HFF-Myc (cell line): ENCODE data around the gene RNF113B.
A peak's percentile ranks its signal among the peaks of the same experiment; 100 is the strongest.

Source experiments
- DNase-seq: peaks from one replicate; pipeline ENCODE4 v3.0.0-alpha.2; 2011; ENCODE audit warnings: low read depth; ENCODE audit errors: extremely low read depth
- H3K4me3 ChIP-seq: replicated peaks from 2 replicates; pipeline ENCODE4 v1.5.1; 2011; ENCODE audit warnings: low read depth, mild to moderate bottlenecking, control low read depth, low read length
- CTCF ChIP-seq: IDR thresholded peaks from 2 replicates; pipeline ENCODE4 v1.5.1; 2012; ENCODE audit warnings: mild to moderate bottlenecking, low read depth, low read length, control low read depth; ENCODE audit errors: missing control alignments

The RNF113B gene

GRCh38 chr13:98215508-98215907 is 38.4 kb upstream of the RNF113B start:
- TF ChIP-seq CTCF = no peak

GRCh38 chr13:98214707-98215106 is 37.6 kb upstream of the RNF113B start:
- no peak for TF ChIP-seq CTCF
- no peak overlapping the region for H3K4me3 ChIP-seq
- DNase-seq = no peak

More at GRCh38 chr13:98215508-98215907, 38.4 kb upstream of the RNF113B start:
- DNase-seq = no peak
- H3K4me3 ChIP-seq = no peak overlapping the region

GRCh38 chr13:98214008-98214643 is 37.1 kb upstream of the RNF113B start:
- TF ChIP-seq CTCF = no peak

GRCh38 chr13:98213354-98213753 is 36.3 kb upstream of the RNF113B start:
- 0 out of 2 replicates have a peak overlapping the region, but pooled peaks have one; percentile 1 for H3K4me3 ChIP-seq
- TF ChIP-seq CTCF = no peak

More at GRCh38 chr13:98214008-98214643, 37.1 kb upstream of the RNF113B start:
- peak; percentile 53 for DNase-seq
- 0 out of 2 replicates have a peak overlapping the region, but pooled peaks have one; percentile 1 for H3K4me3 ChIP-seq

GRCh38 chr13:98212763-98213162 is 35.7 kb upstream of the RNF113B start:
- no peak for TF ChIP-seq CTCF
- no peak overlapping the region for H3K4me3 ChIP-seq
- no peak for DNase-seq

More at GRCh38 chr13:98213354-98213753, 36.3 kb upstream of the RNF113B start:
- no peak for DNase-seq

- no peak for DNase-seq
- no peak for TF ChIP-seq CTCF
- H3K4me3 ChIP-seq = no peak overlapping the region
Measured at GRCh38 chr13:98208606-98209005, 31.5 kb upstream of the RNF113B start.

GRCh38 chr13:98207416-98207815 is 30.3 kb upstream of the RNF113B start:
- no peak for TF ChIP-seq CTCF
- H3K4me3 ChIP-seq = no peak overlapping the region
- no peak for DNase-seq
